GM15510 (cell line): ENCODE data around the gene PTGIS.

Source experiments
- POLR2A ChIP-seq: IDR thresholded peaks from 3 replicates; pipeline ENCODE4 v1.6.1; 2011; ENCODE audit warnings: borderline replicate concordance; ENCODE audit not compliant: insufficient read length; ENCODE audit errors: extremely low read depth

PTGIS gene

DNA sequence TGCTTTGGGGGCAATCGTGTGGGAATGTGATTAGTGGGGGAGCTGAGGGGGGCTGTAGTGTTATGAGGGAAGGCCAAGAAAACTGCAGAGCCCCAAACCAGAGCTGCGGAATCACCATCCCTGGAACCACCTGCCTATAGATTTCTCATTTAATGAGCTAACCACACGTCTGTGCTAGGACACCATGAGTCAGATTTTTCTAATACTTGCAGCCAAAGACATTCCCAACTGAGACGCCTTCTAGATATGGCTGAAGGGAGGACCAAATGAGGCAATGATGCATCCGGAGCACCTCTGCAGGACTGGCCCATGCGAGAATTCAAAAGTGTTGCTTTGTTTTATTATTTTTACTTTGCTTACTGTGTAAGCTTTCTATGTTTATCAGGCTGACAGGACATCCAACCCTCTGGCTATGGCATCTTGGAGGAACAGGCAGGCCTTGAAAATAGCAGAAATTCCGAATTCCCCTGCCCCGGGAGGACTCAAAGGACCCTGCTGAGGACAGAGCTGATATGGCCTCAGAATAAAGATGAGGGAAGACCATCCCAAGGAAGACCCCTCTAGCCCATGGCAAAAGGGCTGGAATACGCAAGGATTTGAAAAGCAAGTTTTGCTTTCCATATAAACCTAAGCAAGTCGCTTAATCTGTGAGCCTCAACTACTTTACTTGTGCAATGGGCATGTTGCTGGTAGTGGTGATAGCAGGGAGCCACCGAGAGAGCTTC is 3.1 kb upstream of the PTGIS start:
- TF ChIP-seq POLR2A = no peak

DNA sequence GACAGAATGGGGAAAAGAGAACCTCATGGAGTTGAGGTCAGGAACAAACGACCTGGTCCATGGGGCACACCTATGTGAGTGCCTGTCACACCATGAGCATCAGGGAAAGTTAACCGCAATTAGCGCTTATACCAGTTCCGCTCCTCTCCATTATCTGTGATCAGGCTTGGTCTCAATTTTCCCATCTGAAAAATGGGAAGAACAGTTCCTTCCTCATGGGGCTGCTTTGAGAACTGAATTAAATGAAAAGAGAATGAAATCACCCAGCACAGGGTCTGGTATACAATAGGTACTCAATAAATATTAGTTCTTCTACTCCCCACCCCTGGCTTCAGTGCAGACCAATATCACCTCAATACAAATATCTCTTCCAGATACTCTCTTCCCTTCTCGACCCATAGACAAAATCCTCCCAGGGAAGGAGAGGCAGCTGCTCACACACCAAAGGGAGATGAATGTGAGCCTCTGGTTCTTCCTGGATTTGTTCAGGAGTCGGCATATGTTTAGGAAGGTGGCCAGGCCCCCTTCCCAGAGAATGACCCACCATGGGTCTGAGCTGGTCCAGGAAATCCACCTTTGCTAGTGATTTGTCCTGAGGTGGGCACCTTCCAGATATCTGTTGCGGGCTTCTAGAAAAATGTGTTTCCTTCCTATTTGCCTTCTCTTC is 2.4 kb upstream of the PTGIS start:
- no peak for TF ChIP-seq POLR2A

DNA sequence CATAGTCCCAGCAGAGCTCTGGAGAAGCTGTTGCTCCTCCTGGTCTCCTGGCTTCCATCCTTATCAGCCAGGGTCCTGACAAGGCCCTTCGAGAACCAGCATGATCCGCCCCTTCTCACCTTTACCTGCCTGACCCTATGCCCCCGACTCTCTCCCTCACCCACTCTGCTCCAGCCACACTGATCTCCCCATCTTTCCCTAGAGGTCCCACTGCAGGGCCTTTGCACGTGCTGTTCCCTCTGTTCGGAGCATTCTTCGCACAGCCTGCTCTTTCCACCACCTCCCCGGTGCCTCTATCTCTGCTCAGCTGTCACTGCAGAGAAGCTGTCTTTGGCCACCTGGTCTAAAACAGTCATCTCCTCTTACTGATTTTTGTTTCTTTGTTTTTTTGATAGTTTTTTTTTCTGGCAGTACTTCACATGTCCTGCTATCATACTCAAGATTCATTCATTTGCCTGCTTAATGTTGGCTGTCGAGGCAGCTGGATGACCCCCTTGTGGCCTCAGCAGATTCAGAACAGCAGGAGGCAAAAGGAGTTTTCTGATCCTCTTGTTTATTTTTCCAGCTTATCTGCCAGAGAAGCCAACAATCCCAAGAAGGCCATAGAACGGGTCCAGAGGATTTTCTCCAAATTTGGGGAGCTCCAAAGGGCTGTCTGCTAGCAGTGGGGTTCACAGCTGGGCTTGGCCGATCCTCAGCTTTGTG is 1.6 kb upstream of the PTGIS start:
- TF ChIP-seq POLR2A = no peak

DNA sequence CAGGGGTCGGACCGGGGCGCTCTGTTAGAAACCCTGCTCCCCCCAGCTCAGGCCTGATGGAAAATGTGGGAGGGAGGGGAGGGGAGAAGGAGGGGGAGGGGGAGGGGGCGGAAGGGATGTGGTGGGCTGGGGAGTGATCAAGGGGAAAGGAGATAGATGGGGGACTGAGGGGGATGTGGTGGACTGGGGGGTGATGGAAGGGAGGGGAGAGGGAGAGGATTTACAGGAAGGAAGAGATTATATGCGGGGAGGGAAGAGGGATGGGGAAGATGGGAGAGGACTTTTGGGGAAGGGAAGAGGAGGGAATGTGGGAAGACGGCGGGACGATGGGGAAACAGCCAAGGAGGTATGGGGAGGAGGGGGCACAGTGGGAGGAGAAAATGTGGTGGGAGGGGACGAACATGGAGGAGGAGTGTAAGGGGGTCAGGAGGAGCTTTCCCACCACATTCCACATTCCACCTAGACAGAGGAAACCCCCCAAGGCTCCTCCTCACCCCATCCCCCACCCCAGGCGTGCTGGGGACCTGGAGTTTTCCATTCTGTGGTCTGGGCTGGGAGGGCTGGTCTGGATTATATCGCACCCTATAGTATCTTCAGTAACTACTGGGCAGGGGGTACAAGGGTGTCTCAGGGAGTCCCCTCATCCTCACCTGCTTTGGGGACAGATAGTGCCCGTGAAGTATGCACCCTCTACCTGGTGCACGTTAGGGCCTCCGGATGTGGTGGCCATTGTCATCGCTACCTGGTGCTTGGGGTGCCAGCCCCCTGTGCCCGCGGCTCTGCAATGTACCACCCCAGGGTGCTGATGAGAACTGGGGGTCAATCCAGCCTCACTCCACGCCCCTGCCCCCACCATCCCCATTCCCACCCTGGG is 578 bp upstream of the PTGIS start:
- TF ChIP-seq POLR2A = no peak

DNA sequence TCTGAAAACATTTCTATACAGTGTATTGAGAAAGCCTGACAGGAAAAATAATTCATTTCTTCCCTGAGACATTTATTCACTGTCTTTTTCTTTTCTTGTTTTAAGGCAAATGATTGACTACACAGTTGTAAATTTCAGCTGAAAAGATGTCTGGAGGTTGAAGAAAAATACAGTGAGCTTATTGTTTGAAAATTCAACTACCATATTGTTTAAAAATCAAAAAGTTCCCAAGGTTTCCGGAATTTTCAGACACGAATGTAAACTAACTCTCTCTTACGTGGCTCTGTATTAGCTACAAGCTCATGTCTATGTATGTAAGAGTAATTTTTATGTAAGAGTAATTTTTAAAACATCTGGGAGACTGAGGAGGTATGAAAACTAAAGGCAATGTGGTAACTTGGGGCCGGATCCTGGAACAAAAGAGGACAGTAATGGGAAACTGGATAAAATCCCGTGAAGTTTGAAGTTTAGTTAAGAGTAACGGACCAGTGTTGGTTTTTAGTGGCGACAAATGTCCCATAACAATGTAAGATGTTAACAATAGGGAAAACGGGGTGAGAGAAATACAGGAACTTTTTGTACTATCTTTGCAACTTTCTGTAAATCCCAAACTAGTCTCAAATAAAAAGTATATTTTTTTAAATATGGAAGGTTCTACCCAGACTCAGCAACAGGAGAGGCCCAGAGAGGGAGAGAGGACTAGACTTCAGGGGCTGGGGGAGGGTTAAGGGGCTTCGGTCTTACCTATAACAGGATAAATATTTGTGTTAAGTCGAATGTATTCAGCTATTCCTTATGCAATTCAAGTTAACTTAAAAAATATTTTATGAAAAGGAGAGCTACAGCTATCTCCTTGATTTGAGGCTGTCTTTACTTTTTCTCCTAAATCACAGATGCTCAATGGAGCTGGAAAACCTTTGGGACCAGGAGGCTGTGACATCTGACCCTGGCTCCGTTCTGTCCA is 1.3 kb downstream of the PTGIS start:
- no peak for TF ChIP-seq POLR2A

DNA sequence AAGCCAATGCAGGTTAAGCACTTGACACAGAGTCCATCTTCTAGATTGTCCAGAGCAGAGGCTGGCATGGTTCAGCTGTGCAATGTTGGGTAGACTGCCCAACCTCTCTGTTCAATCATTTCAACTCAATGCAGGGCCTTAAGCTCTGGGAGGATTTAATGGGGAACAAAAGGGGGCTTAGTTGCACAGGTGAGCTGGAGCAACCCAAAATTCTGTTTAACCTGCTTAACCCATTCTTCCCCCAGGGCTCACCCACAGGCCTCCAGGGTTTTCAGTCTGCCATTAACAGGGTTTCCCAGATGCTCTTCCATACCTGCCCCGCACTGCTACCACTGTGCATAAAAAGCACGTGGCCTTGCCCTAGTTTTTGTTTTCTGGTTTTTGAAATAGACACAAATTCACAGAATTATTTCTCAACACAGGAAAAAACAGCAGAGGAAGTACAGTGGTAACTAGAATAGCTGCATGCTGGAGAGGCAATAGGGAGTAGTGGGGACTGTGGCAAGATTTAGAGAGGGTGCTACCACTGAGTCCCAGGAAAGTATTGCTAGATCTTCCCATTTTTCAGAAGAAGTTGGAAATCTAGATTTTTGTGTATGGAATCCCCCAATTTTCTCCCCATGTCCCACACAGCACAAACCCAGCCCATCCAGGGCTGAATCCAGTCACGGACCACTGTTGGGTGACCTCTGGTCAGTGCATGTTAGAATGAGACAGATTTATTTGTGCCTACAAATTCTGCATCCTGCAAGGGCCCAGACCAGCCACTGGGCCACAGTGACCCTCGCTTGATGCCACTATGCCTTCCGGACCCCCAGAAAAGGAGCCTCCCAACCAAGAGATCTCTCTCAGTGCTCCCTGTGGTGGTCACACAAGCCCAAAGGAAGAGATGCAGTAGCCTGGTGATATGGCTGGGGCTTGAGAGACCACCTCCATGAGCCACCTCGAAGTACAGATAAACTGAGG is 4.6 kb downstream of the PTGIS start:
- no peak for TF ChIP-seq POLR2A

DNA sequence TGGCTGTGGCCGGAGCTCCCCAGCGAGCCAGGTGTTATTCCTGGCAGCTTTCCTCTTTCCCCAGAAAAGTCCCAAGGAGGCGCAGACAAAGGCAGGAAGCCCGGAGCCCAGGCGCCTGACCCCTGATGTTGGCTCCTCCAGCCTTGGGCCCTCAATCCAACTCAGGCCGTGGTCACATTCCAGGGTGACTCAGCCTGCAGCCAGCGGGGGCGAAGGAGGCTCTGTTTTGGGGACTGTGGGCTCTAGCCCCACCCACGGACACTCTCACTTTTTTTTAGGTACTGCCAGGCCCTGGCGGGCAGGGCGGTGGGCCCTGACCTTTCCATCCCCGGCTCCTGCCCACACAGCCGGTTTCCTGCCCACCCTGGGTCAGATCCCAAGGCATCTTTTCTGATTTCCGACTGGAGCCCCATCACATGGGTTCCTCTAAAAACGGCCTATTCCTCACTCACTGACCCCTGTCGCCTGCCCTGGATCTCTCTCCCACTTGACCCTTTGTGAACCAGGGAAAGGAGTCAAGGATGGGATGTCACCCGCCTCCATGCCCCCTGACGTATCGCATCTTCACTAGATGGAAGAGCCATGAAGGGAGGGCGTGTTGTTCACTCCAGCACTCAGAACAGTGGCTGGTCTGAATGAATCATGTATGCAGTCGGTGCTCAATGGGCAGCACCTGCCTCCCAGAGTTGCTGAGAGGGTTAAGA is 5.5 kb downstream of the PTGIS start:
- no peak for TF ChIP-seq POLR2A

DNA sequence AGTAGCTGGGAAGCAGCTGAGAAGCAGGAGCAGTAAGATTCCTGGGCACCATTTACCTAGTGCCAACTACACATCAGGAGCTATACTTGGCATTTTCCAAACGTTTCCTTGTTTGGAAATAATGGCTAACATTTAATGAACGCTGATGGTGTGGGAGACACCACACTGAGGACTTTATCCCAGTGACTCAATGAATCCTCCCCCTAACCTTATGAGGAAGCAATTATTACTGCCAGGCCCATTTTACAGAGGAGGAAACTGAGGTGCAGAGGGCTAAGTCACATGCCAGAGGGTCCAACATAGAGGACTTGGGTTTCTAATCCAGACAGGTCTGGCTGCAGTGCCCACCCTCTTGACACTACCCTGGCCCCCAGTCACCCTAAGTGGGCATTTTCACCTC is 6.1 kb downstream of the PTGIS start:
- no peak for TF ChIP-seq POLR2A

DNA sequence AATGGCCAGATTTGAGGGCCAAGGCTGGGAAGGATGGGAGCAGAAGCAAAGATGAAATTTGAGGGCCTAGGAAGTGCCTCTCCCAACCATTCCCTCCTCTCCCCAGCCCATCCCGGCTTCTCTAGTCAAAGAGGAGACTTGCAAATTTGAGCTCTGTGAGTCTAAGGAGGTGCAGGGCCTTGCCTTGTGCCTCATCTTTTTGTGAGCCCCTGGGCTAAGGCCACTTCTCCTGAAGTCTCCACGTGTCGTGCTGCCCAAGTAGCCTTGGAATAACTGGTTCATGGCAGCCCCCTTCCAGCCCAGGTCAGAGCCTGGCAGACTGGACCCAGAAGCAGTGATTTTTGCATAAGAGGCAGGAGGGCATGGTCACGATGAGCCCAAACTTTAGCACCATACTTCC is 6.7 kb downstream of the PTGIS start:
- TF ChIP-seq POLR2A = no peak

DNA sequence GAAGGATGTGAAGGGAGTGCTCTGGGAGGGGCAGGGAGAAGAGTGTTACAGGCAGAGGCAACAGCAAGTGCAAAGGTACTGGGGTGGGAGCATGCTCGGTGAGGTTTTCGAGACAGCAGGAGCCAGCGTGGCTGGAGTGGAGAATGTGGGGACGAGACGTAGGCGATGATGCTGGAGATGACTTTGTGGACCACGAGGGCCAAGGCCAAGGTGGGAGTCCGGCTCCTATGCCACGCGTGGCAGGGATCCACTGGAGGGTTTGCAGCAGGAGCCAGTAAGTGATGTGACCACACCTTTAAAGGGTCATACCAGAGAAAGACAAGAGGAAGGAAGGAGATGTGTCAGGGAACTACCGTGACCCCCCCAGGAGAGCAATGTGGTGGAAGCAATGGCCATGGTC is 7.3 kb downstream of the PTGIS start:
- no peak for TF ChIP-seq POLR2A

DNA sequence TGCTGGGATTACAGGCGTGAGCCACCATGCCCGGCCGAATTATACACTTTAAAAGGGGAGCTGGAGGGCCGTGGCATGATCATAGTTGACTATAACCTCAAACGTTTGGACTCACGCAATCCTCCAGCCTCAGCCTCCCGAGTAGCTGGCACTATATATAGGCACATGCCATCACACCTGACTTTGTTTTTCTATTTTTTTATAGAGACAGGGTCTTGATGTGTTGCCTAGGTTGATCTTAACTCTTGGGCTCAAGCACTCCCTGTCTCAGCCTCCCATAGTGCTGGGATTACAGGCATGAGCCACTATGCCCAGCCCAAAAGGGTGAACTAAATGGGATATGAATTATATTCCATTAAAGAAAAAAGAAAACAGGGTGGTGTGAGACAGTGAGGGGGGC is 7.8 kb downstream of the PTGIS start:
- TF ChIP-seq POLR2A = no peak
